ENCODE measurements around the gene RHCE.

- TF ChIP-seq CTCF (IDR thresholded peaks at IDR 0.05) (no peak), POLR2AphosphoS5 (IDR thresholded peaks at IDR 0.05) (no peak)
Measured at GRCh38 chr1:25360596-25361581, 59.7 kb downstream of the RHCE start.

Measured in breast epithelium (tissue), 3 donors.